Measurements from ENCODE around the gene DCLK3. TPM values are rescaled to one million over a fixed set of nuclear protein-coding genes. Genes with fewer than 3 reads are reported as not detected.

DCLK3 gene
- polyA plus RNA-seq, 12 donors: 1.6 to 4.1 (median 2.2) TPM; not detected in 1

- DNase-seq: no peak
Measured at GRCh38 chr3:36769926-36770325, 5.6 kb upstream of the DCLK3 start.

GRCh38 chr3:36765104-36765503, 751 bp upstream of the DCLK3 start:
- no peak for DNase-seq

DNA sequence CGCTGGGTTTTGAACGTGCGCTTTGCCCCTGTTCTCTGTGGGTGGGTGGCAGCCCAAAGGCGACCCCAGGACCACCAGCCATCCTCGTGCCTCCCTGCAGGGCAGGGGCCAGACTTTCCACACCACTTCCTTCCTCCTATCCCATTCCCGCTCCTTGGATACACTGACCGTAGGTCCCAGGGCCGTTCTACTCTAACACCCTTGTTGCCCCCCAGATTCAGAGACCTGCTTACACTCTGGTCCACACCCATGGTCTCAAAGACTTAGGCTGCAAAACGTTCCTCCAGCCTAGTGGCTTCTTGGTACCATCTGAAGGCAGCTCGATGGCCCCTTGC, 318 bp upstream of the DCLK3 start:
- no peak for DNase-seq

DNA sequence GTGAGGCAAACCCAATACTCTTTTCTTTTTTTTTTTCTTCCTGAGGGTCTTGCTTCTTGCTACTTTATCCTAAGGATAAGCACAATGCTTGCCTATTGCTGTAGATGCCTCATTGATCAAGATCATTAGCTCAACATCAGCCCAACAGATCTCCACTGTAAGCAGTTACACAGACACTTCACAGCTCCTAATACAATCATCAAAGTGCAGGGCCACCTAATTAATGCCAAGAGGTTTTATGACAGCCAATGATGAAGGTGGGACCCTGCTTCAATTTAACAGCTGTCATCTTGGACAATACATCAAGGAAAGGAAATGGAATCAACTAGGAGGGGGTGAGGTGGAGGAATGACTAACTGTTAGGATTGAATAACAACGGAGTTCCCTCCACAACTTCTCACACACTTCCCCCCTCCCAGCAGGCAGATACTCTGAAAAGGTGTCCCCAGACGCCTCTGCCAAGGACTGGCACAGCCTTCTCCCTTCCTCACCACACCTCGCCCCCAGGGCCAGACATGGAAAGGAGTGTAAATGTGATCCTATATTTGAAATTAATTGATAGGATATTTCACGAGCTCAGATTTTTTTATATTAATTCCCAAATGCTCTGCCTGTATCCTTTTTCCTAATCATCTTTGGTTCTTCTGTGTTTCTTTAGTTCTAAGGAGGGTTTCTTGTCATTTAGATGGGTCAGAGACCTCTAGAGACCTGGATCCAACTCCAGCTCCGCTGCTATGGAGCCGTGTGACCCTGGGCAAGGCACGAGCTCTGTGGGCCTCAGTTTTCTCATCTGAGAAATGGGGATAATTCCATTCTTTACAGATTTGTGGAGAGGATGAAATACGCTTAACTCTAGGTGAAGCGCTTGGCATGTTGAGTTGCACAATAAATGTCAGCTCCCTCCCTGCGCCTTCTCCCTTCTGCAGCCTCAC, 1.2 kb downstream of the DCLK3 start:
- DNase-seq: no peak

- no peak for DNase-seq
Measured at GRCh38 chr3:36761779-36762178, 2.6 kb downstream of the DCLK3 start.

- no peak for DNase-seq
Measured at GRCh38 chr3:36756269-36756668, 8.1 kb downstream of the DCLK3 start.

DNA sequence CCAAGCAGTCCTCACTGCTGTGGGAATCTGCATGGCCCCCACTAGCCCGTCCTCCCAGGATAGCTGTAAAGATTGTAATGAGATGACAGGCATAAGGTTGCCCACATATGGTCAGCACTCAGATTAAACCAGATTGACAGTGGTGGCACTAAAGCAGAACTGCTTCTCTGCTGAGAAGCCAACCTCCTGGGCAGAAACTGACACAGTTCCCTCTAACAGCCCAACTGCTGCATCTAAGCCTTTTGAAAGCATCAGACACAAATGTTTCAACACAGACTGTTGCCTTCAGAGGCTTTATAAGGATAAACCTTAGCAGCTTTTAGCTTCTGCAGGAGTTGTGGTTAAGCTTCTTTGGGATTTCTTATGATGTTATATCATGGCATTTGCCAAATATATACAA, 13.0 kb downstream of the DCLK3 start:
- no peak for DNase-seq

- no peak for DNase-seq
Measured at GRCh38 chr3:36750737-36751136, 13.6 kb downstream of the DCLK3 start.

- DNase-seq: no peak
Measured at GRCh38 chr3:36744763-36745162, 19.6 kb downstream of the DCLK3 start.

DNA sequence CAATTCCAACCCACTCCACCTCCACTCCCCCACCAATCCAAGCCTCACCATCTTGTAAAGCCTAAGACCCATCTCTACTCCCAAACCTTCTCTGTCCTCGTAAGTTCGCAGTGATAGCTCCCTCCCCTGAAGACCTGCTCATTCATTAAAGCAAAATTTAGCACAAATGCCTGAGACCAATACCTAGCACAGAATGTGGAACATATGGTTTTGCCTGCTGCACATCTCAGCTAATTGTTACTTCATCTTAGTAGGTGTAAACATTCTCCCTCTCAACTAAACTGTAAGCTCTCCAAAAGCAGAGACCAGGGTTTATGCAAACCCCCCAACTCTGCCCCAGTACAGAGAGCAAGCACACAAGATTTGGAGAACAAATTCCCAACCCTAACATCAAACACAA, 20.5 kb downstream of the DCLK3 start:
- DNase-seq: no peak

DNA sequence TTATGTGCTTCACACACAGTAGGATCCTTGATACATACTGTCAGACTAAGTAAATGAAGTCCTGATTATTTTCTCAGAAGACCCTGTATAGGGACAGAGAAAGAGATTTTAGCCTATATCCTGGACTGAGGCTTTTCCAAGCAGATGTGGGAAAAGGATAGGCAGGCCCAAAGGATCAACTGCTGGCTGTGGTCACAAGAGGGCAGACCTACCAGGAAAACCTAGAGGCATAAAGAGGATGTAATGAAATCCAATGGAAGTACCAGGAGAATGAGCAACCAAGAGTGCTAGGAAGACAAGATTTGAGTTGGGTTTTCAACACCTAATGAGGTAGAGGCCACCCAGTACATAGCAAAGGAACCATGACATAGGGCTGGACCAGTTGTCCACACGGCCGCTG, 23.1 kb downstream of the DCLK3 start:
- no peak for DNase-seq

GRCh38 chr3:36740787-36741186, 23.6 kb downstream of the DCLK3 start:
- DNase-seq: no peak

DNA sequence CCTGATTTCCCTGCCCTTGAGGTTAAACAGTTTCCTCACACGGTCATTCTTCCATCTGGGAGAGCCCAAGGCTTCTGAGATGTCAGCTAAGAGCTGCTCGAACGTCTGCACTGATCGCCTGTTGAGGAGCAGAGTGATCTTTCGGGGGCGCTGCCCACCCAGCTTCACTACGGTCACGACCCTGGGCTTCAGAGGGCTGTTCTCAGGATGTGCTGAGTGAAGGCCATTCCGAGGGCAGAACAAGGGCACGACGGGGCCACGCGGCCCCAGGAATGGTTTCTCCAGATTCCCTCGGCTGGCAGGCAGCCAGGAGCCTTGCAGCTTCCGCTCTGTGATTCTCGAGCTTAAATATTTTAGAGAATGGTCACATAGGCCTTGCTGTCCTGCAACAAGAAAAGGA, 25.7 kb downstream of the DCLK3 start:
- peak; percentile 25 for DNase-seq

- DNase-seq: no peak
Measured at GRCh38 chr3:36736301-36736700, 28.1 kb downstream of the DCLK3 start.

GRCh38 chr3:36734742-36735141, 29.6 kb downstream of the DCLK3 start:
- DNase-seq: no peak

- DNase-seq: no peak
Measured at GRCh38 chr3:36733723-36734122, 30.6 kb downstream of the DCLK3 start.

DNA sequence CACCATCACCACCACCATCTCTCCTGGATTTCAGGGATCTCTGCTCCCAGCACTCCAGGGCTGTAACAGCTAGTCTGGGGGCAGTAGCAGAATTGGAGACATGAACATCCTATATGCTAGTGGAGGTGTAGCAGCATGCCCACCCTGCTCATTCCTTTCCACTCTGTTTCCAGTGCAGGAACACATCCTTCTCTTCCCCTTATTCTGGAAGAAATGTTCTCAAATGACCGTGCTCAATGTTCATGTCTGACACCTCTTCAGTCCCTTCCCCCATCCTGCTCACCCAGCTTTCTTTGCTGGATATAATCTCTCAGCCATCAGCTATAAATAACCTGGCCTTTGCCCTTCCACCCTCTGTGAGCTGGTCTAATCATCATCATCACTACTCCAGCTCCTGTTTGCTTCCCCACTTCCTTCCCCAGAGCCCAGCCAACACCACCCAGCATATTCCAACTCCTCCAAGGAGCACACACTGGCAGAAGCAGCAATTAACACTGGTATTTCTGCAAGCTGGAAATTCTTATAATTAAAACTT, 31.1 kb downstream of the DCLK3 start:
- no peak for DNase-seq

GRCh38 chr3:36730966-36731365, 33.4 kb downstream of the DCLK3 start:
- no peak for DNase-seq

- DNase-seq: peak; percentile 57
Measured at GRCh38 chr3:36729204-36730056, 34.9 kb downstream of the DCLK3 start.

DNA sequence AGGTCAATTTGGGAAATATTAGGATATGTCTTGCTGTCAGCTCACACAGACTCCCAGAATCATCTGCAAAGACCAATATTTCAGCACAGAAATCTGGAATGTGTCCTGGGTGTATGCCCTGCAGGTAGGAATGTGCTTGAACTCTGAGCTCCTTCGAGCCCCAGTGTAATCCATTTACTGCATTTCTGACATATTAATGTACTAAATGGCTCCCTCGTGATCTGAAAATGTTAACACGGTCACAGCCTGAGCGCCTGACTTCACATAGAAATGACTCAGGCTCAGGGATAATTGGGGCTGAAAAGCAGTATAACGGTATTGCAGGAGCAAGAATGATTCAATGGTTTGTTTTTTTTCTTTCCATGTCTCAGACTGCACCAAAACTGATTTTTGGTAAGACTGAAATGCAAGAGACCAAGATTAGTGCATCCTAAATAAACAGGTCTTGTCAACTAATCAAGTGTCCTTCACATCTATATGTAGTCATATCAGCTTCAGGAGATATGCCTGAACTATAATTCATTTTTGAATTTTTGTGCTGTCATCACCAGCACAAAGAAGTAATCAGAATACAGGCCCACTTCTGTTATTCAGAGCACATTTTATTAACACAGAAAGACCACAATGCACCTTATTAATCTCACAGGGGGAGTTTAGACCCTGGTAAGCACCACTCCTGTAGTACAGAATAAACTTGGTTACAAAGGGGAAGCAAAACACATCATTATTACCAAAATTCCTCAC, 49.8 kb downstream of the DCLK3 start:
- no peak for DNase-seq

- DNase-seq: no peak
Measured at GRCh38 chr3:36713904-36714303, 50.4 kb downstream of the DCLK3 start.

DNA sequence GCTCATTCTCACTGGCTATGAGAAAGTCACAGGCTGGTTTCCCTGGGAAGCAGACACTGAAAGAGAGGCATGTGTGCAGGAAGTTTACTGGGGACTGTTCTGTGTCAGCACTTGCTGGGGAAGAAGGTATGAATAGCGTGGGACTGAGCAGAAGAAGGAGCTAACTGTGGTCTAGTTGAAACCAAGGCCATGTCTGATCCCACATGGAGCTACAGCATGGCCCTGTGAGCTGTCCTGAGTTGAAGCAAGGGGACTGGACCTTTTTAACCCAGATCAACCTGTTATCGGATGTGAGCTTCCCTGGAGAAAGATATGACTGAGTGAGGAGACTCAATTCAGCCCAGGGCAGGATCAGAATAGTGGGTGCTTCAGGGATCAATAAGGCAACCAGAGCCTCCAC, 53.7 kb downstream of the DCLK3 start:
- DNase-seq: no peak
